GM04504 (cell line): ENCODE results near the gene NLGN4X.

ENCODE experiments used
- DNase-seq: peaks from one replicate; pipeline ENCODE4 v3.0.0-alpha.2; 2012; ENCODE audit warnings: low read depth

The NLGN4X gene

GRCh38 chrX:5857232-5857631 is 371.4 kb downstream of the NLGN4X start:
- no peak for DNase-seq

DNA sequence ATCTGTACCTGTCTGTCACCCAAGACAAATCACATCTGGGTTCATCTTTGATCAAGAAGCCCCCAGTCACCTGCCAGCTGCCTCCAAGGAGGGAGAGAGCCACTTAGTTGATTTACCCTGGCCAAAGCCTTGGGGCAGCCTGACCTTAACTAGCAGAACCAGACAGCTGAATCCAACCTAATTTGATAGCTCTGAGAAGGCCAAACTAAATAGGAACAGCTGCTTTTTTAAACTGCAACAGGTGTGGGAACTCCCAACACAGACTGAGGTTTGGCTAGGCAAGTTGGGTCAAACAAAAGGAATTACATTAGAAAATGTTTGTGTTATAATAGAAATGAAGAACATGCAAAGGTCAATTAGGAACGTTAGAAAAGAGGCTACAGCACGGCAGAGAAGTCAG is 375.7 kb downstream of the NLGN4X start:
- DNase-seq, result no peak

GRCh38 chrX:5842601-5843000 is 386.1 kb downstream of the NLGN4X start:
- no peak for DNase-seq
